HL-60 (cell line): ENCODE results near the gene MAGI2.
"Not testable (repeated sequence)": the region's sequence is repeated elsewhere in the genome, so short reads cannot be mapped to it uniquely, and the experiment has no call there.

ENCODE experiments used
- DNase-seq, 2 experiments: peaks; one replicate each; pipeline ENCODE4 v3.0.0-alpha.2; 2010 to 2020; ENCODE audit warnings: low read depth in 1 of 2, low spot score in 1 of 2
- H3K27ac ChIP-seq: fragments of 250-450 bp; sonication (Bioruptor Pico); replicated peaks from 2 replicates; pipeline ENCODE4 v1.5.1; 2020; ENCODE audit warnings: mild to moderate bottlenecking, moderate library complexity
- H3K27me3 ChIP-seq: fragments of 250-450 bp; sonication (Bioruptor Pico); 2 replicates; pipeline ENCODE4 v1.5.1; 2021; ENCODE audit warnings: mild to moderate bottlenecking, moderate library complexity; ENCODE audit not compliant: insufficient read depth, poor library complexity, severe bottlenecking
- H3K4me3 ChIP-seq: replicated peaks from 2 replicates; pipeline ENCODE4 v1.5.1; 2011; ENCODE audit warnings: mild to moderate bottlenecking, control low read depth, low read length; ENCODE audit not compliant: insufficient read depth
- CTCF ChIP-seq: IDR thresholded peaks from one replicate; pipeline ENCODE4 v1.5.1; 2011; ENCODE audit warnings: low read length, control low read depth, inconsistent platforms; ENCODE audit not compliant: insufficient read depth
- GABPA ChIP-seq: IDR thresholded peaks from 2 replicates; pipeline ENCODE4 v1.6.1; 2012; ENCODE audit warnings: low read depth
- POLR2AphosphoS5 ChIP-seq: IDR thresholded peaks from 2 replicates; pipeline ENCODE4 v1.6.1; 2012; ENCODE audit warnings: low read depth
- REST ChIP-seq: IDR thresholded peaks from 2 replicates; pipeline ENCODE4 v1.6.1; 2012; ENCODE audit warnings: low read depth; ENCODE audit not compliant: insufficient replicate concordance
- SPI1 ChIP-seq: IDR thresholded peaks from 2 replicates; pipeline ENCODE4 v1.6.1; 2012; ENCODE audit warnings: low read depth, mild to moderate bottlenecking, borderline replicate concordance

MAGI2 gene

GRCh38 chr7:79452495-79453265 lies 787 bp downstream of the MAGI2 start:
- Histone ChIP-seq H3K27ac (no peak overlapping the region), H3K27me3 (peaks cover 35% of the 10 kb centered on the region)
- no peak for DNase-seq

GRCh38 chr7:79452032-79452494 lies 1.4 kb downstream of the MAGI2 start:
- no peak overlapping the region for H3K27ac ChIP-seq
- no peak for DNase-seq
- TF ChIP-seq GABPA (no peak), SPI1 (no peak)
- H3K4me3 ChIP-seq = no peak overlapping the region
- peaks cover 35% of the 10 kb centered on the region for H3K27me3 ChIP-seq

More at GRCh38 chr7:79452495-79453265, 787 bp downstream of the MAGI2 start:
- TF ChIP-seq POLR2AphosphoS5 (no peak), REST (no peak), GABPA (no peak), CTCF (no peak), SPI1 (no peak)
- H3K4me3 ChIP-seq = no peak overlapping the region

- DNase-seq = no peak
- Histone ChIP-seq H3K27me3 (peaks cover 35% of the 10 kb centered on the region), H3K4me3 (no peak overlapping the region), H3K27ac (no peak overlapping the region)
- TF ChIP-seq POLR2AphosphoS5 (no peak), REST (no peak), CTCF (no peak), SPI1 (no peak), GABPA (no peak)
Observed at GRCh38 chr7:79451580-79451979, 1.9 kb downstream of the MAGI2 start.

- not testable (repeated sequence) for DNase-seq, H3K27me3 ChIP-seq, H3K27ac ChIP-seq, H3K4me3 ChIP-seq
Observed at GRCh38 chr7:79442766-79443165, 10.7 kb downstream of the MAGI2 start.

GRCh38 chr7:79436378-79436777 lies 17.1 kb downstream of the MAGI2 start:
- Histone ChIP-seq H3K27ac (no peak overlapping the region), H3K27me3 (no peaks in the 10 kb centered on the region), H3K4me3 (no peak overlapping the region)
- no peak for DNase-seq
- TF ChIP-seq SPI1 = no peak
- TF ChIP-seq GABPA = no peak
- no peak for TF ChIP-seq REST
- TF ChIP-seq POLR2AphosphoS5 = no peak
- TF ChIP-seq CTCF = no peak
